HEK293 (cell line): ENCODE results near the gene ASNS.

Experiments
- CTCF ChIA-PET: fragments of 350-600 bp; formaldehyde crosslinking; extraction: SDS; loops from one replicate; lab custom pipeline; 2021; ENCODE audit warnings: antibody characterized with exemption; lab: Yijun Ruan, JAX
- POLR2A ChIA-PET: fragments of 300-600 bp; formaldehyde crosslinking; extraction: SDS; loops from one replicate; lab custom pipeline; 2020; ENCODE audit warnings: antibody characterized with exemption, inconsistent platforms; lab: Yijun Ruan, JAX
- H3K27ac ChIP-seq: fragments of 200-500 bp; sonication (Bioruptor generic); 2 replicates; pipeline ENCODE4 v1.5.1; 2014; ENCODE audit warnings: low read depth, low read length, control low read depth, inconsistent platforms; ENCODE audit errors: extremely low read depth
- H3K36me3 ChIP-seq, 2 experiments: fragments of 200-500 bp in 1 of 2; sonication (Bioruptor generic) in 1 of 2; 1 replicate in 1 of 2; 2 replicates in 1 of 2; pipeline ENCODE4 v1.5.1; 2014 to 2017; ENCODE audit warnings: inconsistent platforms in 2 of 2, low read length in 2 of 2; ENCODE audit not compliant: control insufficient read depth in 2 of 2, insufficient read depth in 1 of 2
- H3K4me1 ChIP-seq: fragments of 200-500 bp; sonication (Bioruptor generic); 2 replicates; pipeline ENCODE4 v1.5.1; 2014; ENCODE audit warnings: mild to moderate bottlenecking, low read length, inconsistent platforms; ENCODE audit not compliant: control insufficient read depth, insufficient read depth
- H3K4me3 ChIP-seq: 2 replicates; pipeline ENCODE4 v1.5.1; 2011; ENCODE audit warnings: low read depth, mild to moderate bottlenecking, control low read depth, low read length, moderate library complexity
- H3K9me3 ChIP-seq: fragments of 200-500 bp; sonication (Bioruptor generic); 2 replicates; pipeline ENCODE4 v1.5.1; 2014; ENCODE audit warnings: low read depth, low read length, inconsistent platforms; ENCODE audit not compliant: control insufficient read depth, insufficient read depth
- BCL11B ChIP-seq: fragments of 450-650 bp; formaldehyde crosslinking; IDR thresholded peaks from 2 replicates; pipeline ENCODE4 v1.5.1; 2016; ENCODE audit warnings: low read depth, missing biosample characterization, missing genetic modification characterization
- ELK4 ChIP-seq: IDR thresholded peaks from 2 replicates; pipeline ENCODE4 v1.6.1; 2011; ENCODE audit warnings: mild to moderate bottlenecking, low read depth, low read length, borderline replicate concordance
- GLI2 ChIP-seq: fragments of 450-650 bp; formaldehyde crosslinking; IDR thresholded peaks from 2 replicates; pipeline ENCODE4; 2017; ENCODE audit warnings: missing biosample characterization, missing genetic modification characterization, low read depth, borderline replicate concordance
- HOXD13 ChIP-seq: sonication (generic); formaldehyde crosslinking; IDR thresholded peaks from 2 replicates; pipeline ENCODE4 v1.8.0; 2022; ENCODE audit warnings: missing genetic modification reagents, borderline replicate concordance
- KLF9 ChIP-seq: fragments of 450-650 bp; formaldehyde crosslinking; IDR thresholded peaks from 2 replicates; pipeline ENCODE4 v1.5.1; 2016; ENCODE audit warnings: missing biosample characterization, missing genetic modification characterization, low read depth
- SETDB1 ChIP-seq: IDR thresholded peaks from one replicate; pipeline ENCODE4 v1.6.1; 2017; ENCODE audit warnings: mild to moderate bottlenecking, low read length, moderate library complexity, mixed read lengths; ENCODE audit not compliant: insufficient read length
- ZBTB1 ChIP-seq: fragments of 450-650 bp; formaldehyde crosslinking; IDR thresholded peaks from 2 replicates; pipeline ENCODE4 v1.5.1; 2016; ENCODE audit warnings: missing biosample characterization, missing genetic modification characterization
- ZBTB10 ChIP-seq: fragments of 450-650 bp; formaldehyde crosslinking; IDR thresholded peaks from 2 replicates; pipeline ENCODE4 v1.5.1; 2016; ENCODE audit warnings: missing biosample characterization, missing genetic modification characterization
- ZBTB11 ChIP-seq: fragments of 450-650 bp; formaldehyde crosslinking; conservative IDR thresholded peaks from 2 replicates; pipeline ENCODE4 v1.5.1; 2016; ENCODE audit warnings: low read depth, missing biosample characterization, missing genetic modification characterization
- ZBTB48 ChIP-seq: fragments of 450-650 bp; formaldehyde crosslinking; IDR thresholded peaks from 2 replicates; pipeline ENCODE4 v1.5.1; 2016; ENCODE audit warnings: missing biosample characterization, missing genetic modification characterization
- ZBTB8A ChIP-seq: fragments of 450-650 bp; formaldehyde crosslinking; IDR thresholded peaks from 2 replicates; pipeline ENCODE4 v1.5.1; 2016; ENCODE audit warnings: missing biosample characterization, missing genetic modification characterization
- ZNF10 ChIP-seq: fragments of 450-650 bp; formaldehyde crosslinking; IDR thresholded peaks from 2 replicates; pipeline ENCODE4 v1.5.1; 2017; ENCODE audit warnings: missing biosample characterization, missing genetic modification characterization
- ZNF26 ChIP-seq: fragments of 450-650 bp; formaldehyde crosslinking; IDR thresholded peaks from 2 replicates; pipeline ENCODE4 v1.5.1; 2016; ENCODE audit warnings: missing biosample characterization, missing genetic modification characterization
- ZNF280D ChIP-seq: fragments of 450-650 bp; formaldehyde crosslinking; IDR thresholded peaks from 2 replicates; pipeline ENCODE4 v1.5.1; 2016; ENCODE audit warnings: missing biosample characterization, missing genetic modification characterization
- ZNF341 ChIP-seq: fragments of 450-650 bp; formaldehyde crosslinking; IDR thresholded peaks from 2 replicates; pipeline ENCODE4; 2016; ENCODE audit warnings: low read depth, missing biosample characterization, missing genetic modification characterization
- ZNF433 ChIP-seq: fragments of 450-650 bp; formaldehyde crosslinking; IDR thresholded peaks from 2 replicates; pipeline ENCODE4 v1.5.1; 2016; ENCODE audit warnings: missing biosample characterization, missing genetic modification characterization, low read depth
- ZNF473 ChIP-seq: fragments of 450-650 bp; formaldehyde crosslinking; IDR thresholded peaks from 2 replicates; pipeline ENCODE4 v1.5.1; 2017; ENCODE audit warnings: missing biosample characterization, missing genetic modification characterization
- ZNF510 ChIP-seq: fragments of 450-650 bp; formaldehyde crosslinking; IDR thresholded peaks from 2 replicates; pipeline ENCODE4 v1.5.1; 2018; ENCODE audit warnings: mild to moderate bottlenecking, missing genetic modification characterization, missing biosample characterization; ENCODE audit not compliant: insufficient replicate concordance
- ZNF514 ChIP-seq: fragments of 450-650 bp; formaldehyde crosslinking; IDR thresholded peaks from 2 replicates; pipeline ENCODE4 v1.5.1; 2016; ENCODE audit warnings: missing biosample characterization, missing genetic modification characterization
- ZNF521 ChIP-seq: fragments of 450-650 bp; formaldehyde crosslinking; IDR thresholded peaks from 2 replicates; pipeline ENCODE4 v1.5.1; 2017; ENCODE audit warnings: missing biosample characterization, mild to moderate bottlenecking, missing genetic modification characterization
- ZNF529 ChIP-seq: fragments of 450-650 bp; formaldehyde crosslinking; IDR thresholded peaks from 2 replicates; pipeline ENCODE4 v1.5.1; 2017; ENCODE audit warnings: missing genetic modification characterization, missing biosample characterization; ENCODE audit not compliant: insufficient replicate concordance
- ZNF571 ChIP-seq: fragments of 450-650 bp; formaldehyde crosslinking; IDR thresholded peaks from 2 replicates; pipeline ENCODE4 v1.5.0; 2017; ENCODE audit warnings: missing biosample characterization, missing genetic modification characterization
- ZNF777 ChIP-seq: fragments of 450-650 bp; formaldehyde crosslinking; IDR thresholded peaks from 2 replicates; pipeline ENCODE4 v1.5.1; 2017; ENCODE audit warnings: missing biosample characterization, missing genetic modification characterization, borderline replicate concordance
- ZSCAN23 ChIP-seq: fragments of 450-650 bp; formaldehyde crosslinking; IDR thresholded peaks from 2 replicates; pipeline ENCODE4 v1.5.1; 2016; ENCODE audit warnings: missing biosample characterization, missing genetic modification characterization

ASNS gene

GRCh38 chr7:97868314-97868713 is 3.9 kb downstream of the ASNS start:
- Histone ChIP-seq H3K9me3 (no peaks in the 10 kb centered on the region), H3K4me1 (no peaks in the 10 kb centered on the region), H3K4me3 (no peak overlapping the region), H3K36me3 (peaks cover 0 to 29% of the 10 kb centered on the region in 2 experiments; a peak in 2 of 3 replicates), H3K27ac (no peak overlapping the region)
- TF ChIP-seq ZBTB11 (tag by site-specific recombination): no peak
- TF ChIP-seq SETDB1: no peak
- no peak for TF ChIP-seq ZNF529 (tag by site-specific recombination)
- TF ChIP-seq GLI2 (tag by site-specific recombination): no peak
- TF ChIP-seq ZBTB48 (tag by site-specific recombination): no peak
- TF ChIP-seq ZNF280D: no peak
- no peak for TF ChIP-seq ZNF433 (tag by site-specific recombination)
- no peak for TF ChIP-seq HOXD13 (CRISPR knock-in tag)
- no peak for TF ChIP-seq ZNF514 (tag by site-specific recombination)
- no peak for TF ChIP-seq ZNF521 (tag by site-specific recombination)
- TF ChIP-seq ZNF473 (tag by site-specific recombination): no peak
- POLR2A ChIA-PET: interaction anchor here (0.6 kb wide), 1 partner anchor 103 kb away, joined by 7 read pairs; no protein-coding TSS in a partner anchor
- CTCF ChIA-PET: interaction anchor here (1.4 kb wide), 1 partner anchor 23 kb away, joined by 4 read pairs; no protein-coding TSS in a partner anchor

- Histone ChIP-seq H3K9me3 (no peaks in the 10 kb centered on the region), H3K27ac (no peak overlapping the region), H3K36me3 (peaks cover 0 to 36% of the 10 kb centered on the region in 2 experiments; a peak in 2 of 3 replicates), H3K4me3 (no peak overlapping the region), H3K4me1 (no peaks in the 10 kb centered on the region)
- POLR2A ChIA-PET: no interaction called here
- CTCF ChIA-PET: interaction anchor here (0.9 kb wide), 1 partner anchor 21 kb away, joined by 4 read pairs; no protein-coding TSS in a partner anchor
- TF ChIP-seq BCL11B (no peak), ZNF571 (tag by site-specific recombination) (no peak), ZBTB8A (tag by site-specific recombination) (no peak), ELK4 (no peak), ZBTB1 (tag by site-specific recombination) (no peak), ZNF341 (no peak), ZNF510 (tag by site-specific recombination) (no peak), ZNF26 (tag by site-specific recombination) (no peak), ZNF10 (no peak), ZSCAN23 (no peak), KLF9 (no peak), ZNF777 (no peak), ZBTB10 (tag by site-specific recombination) (no peak)
These were observed 7.1 kb downstream of the ASNS start for GRCh38 chr7:97865104-97865503.
